Kidney (tissue), 14 donors: ENCODE measurements around the gene TNFAIP3. TPM values are rescaled to one million over a fixed set of nuclear protein-coding genes. Genes with fewer than 3 reads are reported as not detected.

Source experiments
- DNase-seq, 5 donors: peaks; one replicate each; pipeline ENCODE4 v3.0.0-alpha.2; 2013 to 2020
- FAIRE-seq: peaks from 2 replicates; lab custom pipeline; 2012; peaks lifted over from hg19 to GRCh38; lab: Jason Lieb, UNC
- H3K27ac ChIP-seq, 2 donors: one replicate each; pipeline ENCODE4 v1.7.0; 2013; ENCODE audit warnings: low read depth in 2 of 2, low read length in 2 of 2, inconsistent platforms in 1 of 2
- H3K27me3 ChIP-seq: one replicate; pipeline ENCODE4 v1.7.1; 2013; ENCODE audit warnings: low read length, inconsistent platforms; ENCODE audit not compliant: control insufficient read depth, insufficient read depth
- H3K36me3 ChIP-seq, 3 donors: one replicate each; pipeline versions ENCODE4 v1.7.0 to v1.7.1; 2013; ENCODE audit warnings: low read length in 3 of 3, control low read depth in 1 of 3, inconsistent platforms in 1 of 3; ENCODE audit not compliant: insufficient read depth in 3 of 3, control insufficient read depth in 2 of 3
- H3K4me1 ChIP-seq, 3 donors: one replicate each; pipeline versions ENCODE4 v1.7.0 to v1.7.1; 2013; ENCODE audit warnings: low read length in 3 of 3, inconsistent platforms in 1 of 3, low read depth in 1 of 3; ENCODE audit not compliant: control insufficient read depth in 2 of 3, insufficient read depth in 2 of 3
- H3K4me3 ChIP-seq, 3 donors: one replicate each; pipeline versions ENCODE4 v1.7.0 to v1.8.1; 2013; ENCODE audit warnings: low read length in 3 of 3, control low read depth in 1 of 3, inconsistent platforms in 1 of 3
- H3K9ac ChIP-seq, 3 donors: one replicate each; pipeline versions ENCODE4 v1.7.0 to v1.7.1; 2013; ENCODE audit warnings: low read length in 3 of 3, control low read depth in 1 of 3, inconsistent platforms in 1 of 3
- H3K9me3 ChIP-seq, 3 donors: one replicate each; pipeline versions ENCODE4 v1.7.0 to v1.7.1; 2013; ENCODE audit warnings: low read length in 3 of 3, control low read depth in 1 of 3, inconsistent platforms in 1 of 3; ENCODE audit not compliant: control insufficient read depth in 2 of 3, insufficient read depth in 1 of 3
- CTCF ChIP-seq: IDR thresholded peaks from 3 replicates; pipeline ENCODE4 v1.5.1; 2012; ENCODE audit warnings: mild to moderate bottlenecking, moderate library complexity, borderline replicate concordance; ENCODE audit not compliant: insufficient read depth; ENCODE audit errors: extremely low read depth
- intact Hi-C: fragments of 100-400 bp; cut with DNase I; formaldehyde crosslinking; loops from one replicate; pipeline ENCODE4 v1.11.1; 2022
- polyA plus RNA-seq: library from polyadenylated mRNA; stranded (reverse); fragments of 350-450 nt; fragmentation: Illumina TruSeq; extraction: RNeasy Lipid Tissue Mini Kit (QIAGEN cat#74804); gene quantifications from one replicate; pipeline ENCODE4 v1.2.3, GENCODE V29; 2014; ENCODE audit warnings: low read depth, low replicate concordance; ENCODE audit not compliant: insufficient read depth
- total RNA-seq: library from RNA; stranded (reverse); fragmentation: NEBNext Ultra II Directional; extraction: Animal tissue kit (Norgen Biotek cat#: 25700); gene quantifications from one replicate; pipeline ENCODE4 v1.2.1, GENCODE V29; 2021
- donor health status: control.
- donor health status: control.
- donor health status: control.
- donor health status: control.
- donor health status: control.
- donor health status: DM: yes; HTN: yes; CAD: no.
- donor health status: Normal renal cell carcinoma (clear cell type).

The TNFAIP3 gene
- total and polyA plus RNA-seq, 2 donors from 2014 or later, result 2.8 to 52.6 TPM

GRCh38 chr6:137926985-137927384, 59.9 kb downstream of the TNFAIP3 start:
- H3K36me3 ChIP-seq, result no peaks in the 10 kb centered on the region
- no peaks in the 10 kb centered on the region for H3K4me1 ChIP-seq
- no peak overlapping the region for H3K9ac ChIP-seq
- no peaks in the 10 kb centered on the region for H3K9me3 ChIP-seq
- H3K4me3 ChIP-seq, result no peak overlapping the region
- no peak for FAIRE-seq
- intact Hi-C loops, result no loop called here
- no peak overlapping the region for H3K27ac ChIP-seq
- H3K27me3 ChIP-seq, result no peaks in the 10 kb centered on the region
- no peak for DNase-seq
- TF ChIP-seq CTCF, result no peak

- no peak for DNase-seq
- intact Hi-C loops, result no loop called here
- Histone ChIP-seq H3K4me3 (no peak overlapping the region), H3K36me3 (no peaks in the 10 kb centered on the region), H3K27me3 (no peaks in the 10 kb centered on the region), H3K27ac (no peak overlapping the region), H3K9ac (no peak overlapping the region), H3K4me1 (no peaks in the 10 kb centered on the region), H3K9me3 (no peaks in the 10 kb centered on the region)
- FAIRE-seq, result no peak
- no peak for TF ChIP-seq CTCF
Measured at GRCh38 chr6:137927777-137928218, 60.7 kb downstream of the TNFAIP3 start.

GRCh38 chr6:137928286-137928685, 61.2 kb downstream of the TNFAIP3 start:
- FAIRE-seq, result no peak
- no peak overlapping the region for H3K4me3 ChIP-seq
- no peak overlapping the region for H3K27ac ChIP-seq

More at GRCh38 chr6:137928286-137928685, 61.2 kb downstream of the TNFAIP3 start:
- H3K9ac ChIP-seq, result no peak overlapping the region
- no peaks in the 10 kb centered on the region for H3K4me1 ChIP-seq
- H3K27me3 ChIP-seq, result no peaks in the 10 kb centered on the region
- H3K9me3 ChIP-seq, result no peaks in the 10 kb centered on the region
- no peaks in the 10 kb centered on the region for H3K36me3 ChIP-seq
- intact Hi-C loops, result no loop called here
- TF ChIP-seq CTCF, result no peak
- no peak for DNase-seq
